ENCODE results near the gene LAMA2. TPM values are rescaled to one million over a fixed set of nuclear protein-coding genes. Genes with fewer than 3 reads are reported as not detected.

Gene LAMA2
- total RNA-seq, 6 experiments from 2014 or later = 2.9 to 12.1 (median 6.2) TPM

GRCh38 chr6:129476248-129476564, 593.3 kb downstream of the LAMA2 start:
- DNase-seq (no peak), ATAC-seq (no peak)
- H3K27ac ChIP-seq = no peak overlapping the region
- no peaks in the 10 kb centered on the region for H3K36me3 ChIP-seq
- peaks cover 0 to 14% (median 4%) of the 10 kb centered on the region in 4 donors for H3K4me1 ChIP-seq
- intact Hi-C loops (cut with DNase I) = no loop called here
- no peaks in the 10 kb centered on the region for H3K9me3 ChIP-seq
- no peak for TF ChIP-seq POLR2A (IDR thresholded peaks at IDR 0.05)
- no peak for TF ChIP-seq CTCF (IDR thresholded peaks at IDR 0.05)
- 67% methylated on average over 4 of the region's 4 CpGs for WGBS (ENCODE audit: insufficient coverage, low coverage, low lambda C conversion rate, missing lambda C conversion rate)
- no peaks in the 10 kb centered on the region for H3K27me3 ChIP-seq
- H3K4me3 ChIP-seq = no peak overlapping the region

- Histone ChIP-seq H3K27ac (no peak overlapping the region), H3K9me3 (no peaks in the 10 kb centered on the region), H3K4me3 (no peak overlapping the region), H3K36me3 (no peaks in the 10 kb centered on the region), H3K4me1 (peaks cover 0 to 14% (median 4%) of the 10 kb centered on the region in 4 donors), H3K27me3 (no peaks in the 10 kb centered on the region)
- TF ChIP-seq POLR2A (IDR thresholded peaks at IDR 0.05) (no peak), CTCF (IDR thresholded peaks at IDR 0.05) (no peak)
- ATAC-seq (no peak), DNase-seq (no peak)
- intact Hi-C loops (cut with DNase I) = no loop called here
- WGBS (ENCODE audit: insufficient coverage, low coverage, low lambda C conversion rate, missing lambda C conversion rate) = 71% methylated on average over 4 of the region's 4 CpGs
These were observed 593.9 kb downstream of the LAMA2 start for GRCh38 chr6:129476810-129477209.

GRCh38 chr6:129478379-129478778, 595.4 kb downstream of the LAMA2 start:
- no peaks in the 10 kb centered on the region for H3K9me3 ChIP-seq
- intact Hi-C loops (cut with DNase I) = no loop called here
- H3K4me1 ChIP-seq = peaks cover 0 to 14% (median 4%) of the 10 kb centered on the region in 4 donors
- no peaks in the 10 kb centered on the region for H3K36me3 ChIP-seq
- WGBS (ENCODE audit: insufficient coverage, low coverage, low lambda C conversion rate, missing lambda C conversion rate) = 87% methylated on average over 4 of the region's 4 CpGs
- no peak overlapping the region for H3K27ac ChIP-seq
- TF ChIP-seq POLR2A (IDR thresholded peaks at IDR 0.05) (no peak), CTCF (IDR thresholded peaks at IDR 0.05) (no peak)
- no peak overlapping the region for H3K4me3 ChIP-seq
- ATAC-seq (no peak), DNase-seq (no peak)
- no peaks in the 10 kb centered on the region for H3K27me3 ChIP-seq

GRCh38 chr6:129481706-129482105, 598.8 kb downstream of the LAMA2 start:
- Histone ChIP-seq H3K36me3 (no peaks in the 10 kb centered on the region), H3K4me3 (no peak overlapping the region), H3K4me1 (no peaks in the 10 kb centered on the region), H3K9me3 (no peaks in the 10 kb centered on the region), H3K27me3 (no peaks in the 10 kb centered on the region), H3K27ac (no peak overlapping the region)
- intact Hi-C loops (cut with DNase I) = no loop called here
- ATAC-seq = no peak
- TF ChIP-seq CTCF (IDR thresholded peaks at IDR 0.05) = no peak
- no peak for TF ChIP-seq POLR2A (IDR thresholded peaks at IDR 0.05)
- DNase-seq = no peak
- WGBS (ENCODE audit: insufficient coverage, low coverage, low lambda C conversion rate, missing lambda C conversion rate) = 67% methylated on average over 3 of the region's 4 CpGs

GRCh38 chr6:129485746-129486145, 602.8 kb downstream of the LAMA2 start:
- no peak for ATAC-seq
- Histone ChIP-seq H3K9me3 (no peaks in the 10 kb centered on the region), H3K4me1 (no peaks in the 10 kb centered on the region), H3K36me3 (no peaks in the 10 kb centered on the region), H3K27me3 (no peaks in the 10 kb centered on the region), H3K27ac (no peak overlapping the region), H3K4me3 (no peak overlapping the region)
- intact Hi-C loops (cut with DNase I) = no loop called here
- no peak for DNase-seq
- TF ChIP-seq CTCF (IDR thresholded peaks at IDR 0.05) (no peak), POLR2A (IDR thresholded peaks at IDR 0.05) (no peak)
- WGBS (ENCODE audit: insufficient coverage, low coverage, low lambda C conversion rate, missing lambda C conversion rate) = 65% methylated on average over 2 of the region's 2 CpGs

Data from right lobe of liver (tissue), 6 donors.